Stimulated activated CD4-positive, alpha-beta T cell treated with anti-CD3 and anti-CD28 coated beads, Interleukin-15, amount 100 ng/mL, for 24 hours (primary cell): ENCODE data around the gene NSG1.

Source experiments
- DNase-seq: peaks from one replicate; pipeline ENCODE4 v3.0.0-alpha.2; 2020

NSG1 gene, protein sequence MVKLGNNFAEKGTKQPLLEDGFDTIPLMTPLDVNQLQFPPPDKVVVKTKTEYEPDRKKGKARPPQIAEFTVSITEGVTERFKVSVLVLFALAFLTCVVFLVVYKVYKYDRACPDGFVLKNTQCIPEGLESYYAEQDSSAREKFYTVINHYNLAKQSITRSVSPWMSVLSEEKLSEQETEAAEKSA

DNA sequence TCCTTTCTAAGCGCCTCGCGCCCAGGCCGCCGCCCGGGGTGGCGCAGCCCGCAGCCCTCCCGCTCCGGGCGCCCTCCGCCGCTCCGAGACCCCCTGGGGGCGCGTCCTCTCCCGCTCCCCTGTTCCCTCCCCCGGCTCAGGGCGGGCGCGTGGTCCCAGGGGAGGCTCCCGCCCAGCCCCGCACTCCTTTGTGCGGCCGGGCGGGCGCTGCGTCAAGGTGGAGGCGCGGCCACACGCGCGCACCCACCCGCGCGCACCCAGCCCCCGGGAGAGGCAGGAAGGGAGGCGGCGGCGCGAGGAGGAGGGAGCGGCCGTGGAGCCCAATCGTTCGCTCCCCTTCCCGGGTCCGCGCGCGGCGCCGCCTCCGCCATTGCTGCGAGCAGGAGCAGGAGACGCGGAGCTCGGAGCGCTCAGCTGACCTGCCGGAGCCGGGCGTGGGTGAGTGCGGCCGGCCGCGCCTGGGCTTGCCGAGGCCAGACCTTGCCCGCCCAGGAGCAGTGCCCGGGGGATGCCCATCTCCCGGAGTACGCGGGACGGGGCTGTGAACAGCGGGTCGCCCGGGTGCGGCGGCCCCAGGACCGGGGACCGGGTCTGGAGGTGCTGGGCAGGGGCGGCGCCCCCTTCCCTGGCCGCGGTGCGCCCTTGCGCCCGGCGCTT lies at the start of gene NSG1:
Gene NSG1, plus strand, starts transcription at position 367 of the 657 bp plus-strand sequence. CDS start 528 bp downstream, outside the sequence.
- peak; percentile 56 for DNase-seq

DNA sequence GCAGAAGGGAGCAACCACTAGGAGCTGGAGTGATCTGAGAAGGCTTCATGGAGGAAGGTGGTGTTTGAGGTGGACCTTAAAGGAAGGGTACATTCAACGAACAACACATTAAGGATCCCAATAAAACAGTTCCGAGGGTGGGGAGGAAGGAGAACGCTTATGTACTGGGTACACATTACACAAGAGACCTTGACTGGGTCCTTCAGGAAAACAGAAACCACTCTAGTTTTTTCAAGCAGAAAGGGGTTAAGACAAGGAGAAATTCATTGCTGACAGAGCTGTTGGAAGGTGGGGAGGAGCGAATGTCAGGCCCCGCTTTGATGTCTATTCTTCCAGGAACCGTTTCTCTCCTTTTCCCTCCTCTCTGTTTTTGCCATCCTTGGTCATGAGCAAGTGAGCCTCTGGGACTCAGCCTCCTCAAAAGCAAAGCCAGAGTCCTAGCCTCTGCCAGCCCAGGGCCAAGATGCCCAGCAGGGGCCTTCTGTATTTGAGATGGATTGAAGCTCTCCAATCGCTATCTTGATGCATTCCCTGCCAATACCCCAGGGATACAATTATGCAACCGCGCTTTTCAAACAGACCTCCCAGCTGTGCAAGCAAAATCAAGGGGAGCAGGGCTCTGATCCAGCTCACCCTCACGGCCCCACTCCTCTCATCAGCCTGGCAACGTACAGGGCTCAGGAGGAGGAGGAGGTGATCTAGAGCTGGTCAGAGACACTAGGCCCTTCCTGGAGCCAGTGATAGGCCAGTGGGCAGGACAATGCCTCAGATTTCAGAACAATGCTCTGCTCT lies 48.5 kb upstream of the NSG1 start:
- DNase-seq: no peak

DNA sequence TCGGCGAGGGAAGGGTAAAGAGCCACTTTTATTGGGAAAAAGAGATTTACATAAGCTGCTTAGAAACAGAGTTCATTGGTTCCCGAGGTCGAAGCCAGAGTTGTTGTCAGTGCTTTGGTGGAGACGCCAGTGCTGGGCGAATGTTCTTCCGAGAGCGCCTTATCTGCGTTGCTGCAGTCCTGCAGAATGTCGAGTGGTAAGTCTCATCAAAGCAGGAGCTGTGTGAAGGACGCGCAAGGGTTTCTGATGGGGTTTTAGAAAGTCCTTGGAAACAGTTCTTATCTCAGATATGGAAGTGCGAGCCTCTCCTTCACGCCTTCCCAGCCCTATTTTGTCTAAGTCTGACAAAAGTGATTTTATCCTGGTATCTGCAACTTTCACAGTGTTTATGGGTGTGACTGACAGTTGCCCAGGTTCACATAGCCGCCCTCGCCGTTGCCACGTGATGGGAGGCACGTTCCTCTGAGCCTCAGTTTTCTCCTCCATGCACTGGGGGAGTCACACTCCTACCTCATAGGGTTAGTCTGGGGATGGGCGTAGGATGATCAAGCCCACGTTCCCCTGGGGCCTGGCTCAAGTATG lies 47.3 kb upstream of the NSG1 start:
- no peak for DNase-seq

DNA sequence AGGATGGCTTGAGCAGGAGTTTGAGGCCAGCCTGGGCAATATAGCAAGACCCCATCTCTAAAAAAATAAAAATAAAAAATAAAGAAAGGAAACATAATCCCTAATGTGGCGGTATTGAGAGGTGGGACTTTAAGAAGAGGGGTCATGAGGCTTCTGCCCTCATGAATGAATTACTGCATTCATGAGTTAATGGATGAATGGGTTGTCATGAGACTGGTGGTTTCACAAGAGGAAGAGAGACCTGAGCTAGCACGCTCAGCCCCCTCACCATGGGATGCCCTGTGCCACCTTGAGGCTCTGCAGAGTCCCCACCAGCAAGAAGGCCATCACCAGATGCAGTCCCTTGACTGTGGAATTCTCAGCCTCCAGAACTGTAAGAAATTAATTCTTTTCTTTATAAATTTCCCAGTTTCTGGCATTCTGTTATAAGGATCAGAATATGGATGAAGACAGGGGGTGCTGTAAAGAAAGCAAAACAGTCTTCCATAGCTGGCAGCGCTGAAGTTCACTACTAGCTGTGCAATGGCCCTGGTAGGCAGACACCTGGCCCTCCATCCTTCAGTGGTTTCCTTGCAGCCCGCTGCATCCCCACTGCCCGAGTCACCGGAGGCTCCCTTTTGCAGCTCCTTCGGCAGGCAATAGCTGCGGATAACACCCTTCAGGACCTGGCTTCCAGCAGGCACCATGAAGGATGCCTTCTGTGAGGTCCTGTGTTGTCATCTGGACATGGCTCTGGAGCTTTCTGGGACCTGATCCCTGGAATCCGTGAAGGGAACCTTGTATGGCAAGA lies 44.8 kb upstream of the NSG1 start:
- no peak for DNase-seq

DNA sequence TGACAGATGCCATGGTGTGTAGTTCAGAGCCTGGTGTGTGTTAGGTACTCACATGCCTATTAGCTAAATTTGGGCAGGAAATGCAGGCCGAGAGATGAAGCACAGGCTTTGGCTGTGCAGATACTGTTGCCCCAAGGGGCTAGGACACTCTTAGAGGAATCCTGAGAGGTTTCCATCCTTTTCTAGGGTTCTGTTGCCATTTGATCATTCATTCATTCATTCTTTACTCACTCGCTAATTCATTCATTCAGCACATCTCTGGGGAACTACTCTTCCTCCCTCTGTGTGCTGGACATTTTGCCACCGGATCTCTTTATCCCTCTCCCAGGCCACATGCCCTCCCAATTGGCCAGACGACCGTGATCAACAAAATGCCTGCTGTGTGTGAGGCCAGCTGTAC lies 43.9 kb upstream of the NSG1 start:
- no peak for DNase-seq

DNA sequence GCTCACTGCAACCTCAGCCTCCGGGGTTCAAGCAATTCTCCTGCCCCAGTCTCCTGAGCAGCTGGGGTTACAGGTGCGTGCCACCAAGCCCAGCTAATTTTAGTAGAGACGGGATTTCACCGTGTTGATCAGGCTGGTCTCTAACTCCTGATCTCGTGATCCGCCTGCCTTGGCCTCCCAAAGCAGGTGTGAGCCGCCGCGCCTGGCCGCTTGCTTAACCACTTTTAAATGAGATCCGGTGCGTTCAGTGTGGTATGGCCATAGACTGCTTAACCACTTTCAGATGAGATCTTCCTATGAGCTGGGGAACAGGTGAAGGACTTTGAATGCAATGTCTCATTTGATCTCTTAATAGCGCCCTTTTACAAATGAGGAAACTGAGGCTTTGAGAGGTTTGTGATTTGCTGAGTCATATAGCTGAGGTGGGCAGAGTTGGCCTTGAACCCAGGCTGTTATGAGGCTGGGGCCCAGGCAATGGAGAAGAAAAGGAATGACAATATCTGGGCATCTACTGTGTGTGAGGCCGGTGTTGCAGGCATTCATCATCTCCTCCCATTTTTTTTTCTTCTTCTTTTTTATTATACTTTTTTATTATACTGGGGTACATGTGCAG lies 41.9 kb upstream of the NSG1 start:
- no peak for DNase-seq

DNA sequence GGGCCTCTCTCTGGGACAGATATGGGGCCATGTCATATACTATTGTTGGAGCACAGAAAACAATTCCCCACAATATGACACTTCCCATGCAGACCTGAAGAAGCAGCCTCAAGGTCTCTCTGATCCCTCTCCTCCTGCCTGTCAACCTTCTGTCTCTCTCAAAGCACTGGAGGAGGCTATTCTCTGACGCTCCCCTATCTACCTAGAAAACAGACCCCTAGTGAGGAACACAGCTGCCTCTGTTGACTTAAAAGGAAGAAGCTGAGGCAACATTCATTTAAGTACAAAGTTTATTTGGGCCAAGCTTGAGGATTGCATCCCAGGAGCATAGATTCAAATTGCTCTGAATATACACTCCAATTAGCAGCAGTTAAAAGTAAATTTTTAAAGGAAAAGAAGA lies 39.3 kb upstream of the NSG1 start:
- DNase-seq: no peak

DNA sequence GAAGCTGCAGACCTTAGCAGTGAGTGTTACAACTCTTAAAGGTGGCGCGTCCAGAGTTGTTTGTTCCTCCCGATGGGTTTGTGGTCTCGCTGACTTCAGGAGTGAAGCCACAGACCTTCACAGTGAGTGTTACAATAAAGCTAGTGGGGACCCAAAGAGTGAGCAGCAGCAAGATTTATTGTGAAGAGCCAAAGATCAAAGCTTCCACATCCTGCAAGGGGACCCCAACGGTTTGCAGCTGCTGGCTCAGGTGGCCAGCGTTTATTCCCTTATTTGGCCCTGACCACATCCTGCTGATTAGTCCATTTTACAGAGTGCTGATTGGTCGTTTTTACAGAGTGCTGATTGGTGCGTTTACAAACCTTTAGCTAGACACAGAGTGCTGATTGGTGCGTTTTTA lies 38.3 kb upstream of the NSG1 start:
- peak; percentile 5 for DNase-seq

DNA sequence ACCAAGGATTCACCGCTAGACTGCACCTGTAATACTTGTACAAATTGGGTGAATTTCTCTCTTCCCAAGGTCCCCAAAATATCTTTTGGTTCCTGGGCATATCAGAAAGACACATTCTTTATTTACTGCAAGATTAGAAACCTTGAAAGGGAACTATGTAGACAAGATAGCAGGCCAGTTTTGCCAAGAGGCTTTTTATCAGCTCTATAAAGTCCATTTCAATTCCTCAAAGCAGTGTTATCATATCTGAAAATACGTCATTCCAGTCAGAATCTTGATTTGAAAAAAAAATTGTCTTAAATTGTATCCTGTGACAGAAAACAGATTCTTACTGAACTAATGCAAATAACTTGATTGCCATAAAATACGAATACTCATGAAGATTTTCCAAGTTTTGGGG lies 37.0 kb upstream of the NSG1 start:
- no peak for DNase-seq

DNA sequence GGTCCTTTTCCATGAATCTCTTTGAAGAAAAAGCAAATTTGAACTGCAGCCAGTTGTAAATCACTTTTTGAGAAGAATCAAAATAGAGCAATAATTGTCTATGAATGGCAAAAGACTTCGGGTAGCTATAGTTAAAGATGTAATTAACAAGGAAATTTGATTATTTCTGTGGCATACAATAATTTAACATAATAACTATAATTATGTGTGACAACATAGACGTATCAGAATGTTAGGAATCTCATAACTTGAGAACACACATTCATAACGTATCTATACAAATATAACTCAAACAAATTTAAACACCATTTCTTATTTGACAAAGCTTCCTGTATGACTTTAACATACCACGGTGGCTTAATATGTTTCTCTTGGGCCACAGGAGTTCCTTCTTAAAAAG lies 36.0 kb upstream of the NSG1 start:
- no peak for DNase-seq

DNA sequence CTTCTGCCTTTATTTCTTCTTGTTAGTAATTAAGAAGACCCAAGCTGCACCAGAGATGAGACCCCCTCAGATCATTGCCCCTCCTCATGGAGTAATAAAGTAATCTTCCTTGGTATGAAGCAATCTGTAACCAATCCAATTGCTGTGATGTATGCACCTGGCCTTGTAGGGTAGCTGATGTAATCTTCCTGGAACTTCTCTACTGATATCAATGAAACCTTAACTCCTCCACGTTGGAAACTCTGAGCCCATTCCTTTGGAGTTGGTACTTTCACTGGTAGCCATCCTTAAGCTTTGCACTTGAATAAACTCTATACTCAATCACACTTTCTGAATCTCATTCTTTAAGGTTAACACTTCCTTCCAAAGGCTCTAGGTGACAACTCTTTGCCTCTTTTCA lies 31.6 kb upstream of the NSG1 start:
- DNase-seq: no peak

DNA sequence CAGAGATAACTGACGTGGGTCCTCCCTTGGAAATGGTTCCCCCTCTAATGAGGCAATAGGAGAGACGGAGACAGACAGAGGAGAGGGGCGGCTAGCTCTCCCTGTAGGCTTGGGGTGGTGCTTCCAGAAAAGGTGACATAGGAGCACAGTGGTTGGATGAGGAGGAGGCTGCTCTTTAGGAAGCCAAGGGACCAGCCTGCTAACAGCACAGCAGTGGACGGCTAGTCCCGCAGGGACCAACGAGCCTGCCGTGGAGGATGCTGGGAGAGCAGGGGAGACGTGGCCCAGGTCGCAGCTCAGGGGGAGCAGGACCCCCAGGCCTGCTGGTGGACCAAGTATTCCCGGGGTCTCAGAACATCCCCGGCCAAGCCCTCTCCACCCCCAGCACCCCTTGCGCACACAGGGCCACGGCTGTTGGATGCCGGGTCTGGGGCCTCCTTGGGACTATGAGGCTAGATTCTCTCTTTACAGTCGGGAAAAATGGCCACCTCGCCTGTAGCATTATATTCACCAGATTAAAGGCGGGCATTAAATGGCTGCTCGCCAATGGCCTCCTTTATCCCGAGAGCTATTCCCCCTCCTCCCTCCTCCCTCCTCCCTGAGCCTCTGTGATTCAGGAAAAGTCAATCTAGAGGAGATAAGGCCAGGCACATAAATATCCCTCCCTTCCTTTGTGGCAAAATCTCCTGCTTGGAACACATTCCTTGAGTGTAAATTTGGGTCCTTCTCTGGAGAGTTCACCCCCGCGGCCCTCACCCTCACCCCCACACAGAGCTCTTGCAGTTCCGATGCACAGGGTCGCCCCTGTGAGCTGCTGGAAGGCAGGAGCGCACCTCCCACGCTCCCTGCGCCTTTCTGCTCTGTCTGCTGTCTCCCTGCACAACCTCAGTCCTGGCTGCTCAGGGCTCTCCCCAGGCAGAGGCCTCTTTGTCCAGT lies 30.5 kb upstream of the NSG1 start:
- no peak for DNase-seq

DNA sequence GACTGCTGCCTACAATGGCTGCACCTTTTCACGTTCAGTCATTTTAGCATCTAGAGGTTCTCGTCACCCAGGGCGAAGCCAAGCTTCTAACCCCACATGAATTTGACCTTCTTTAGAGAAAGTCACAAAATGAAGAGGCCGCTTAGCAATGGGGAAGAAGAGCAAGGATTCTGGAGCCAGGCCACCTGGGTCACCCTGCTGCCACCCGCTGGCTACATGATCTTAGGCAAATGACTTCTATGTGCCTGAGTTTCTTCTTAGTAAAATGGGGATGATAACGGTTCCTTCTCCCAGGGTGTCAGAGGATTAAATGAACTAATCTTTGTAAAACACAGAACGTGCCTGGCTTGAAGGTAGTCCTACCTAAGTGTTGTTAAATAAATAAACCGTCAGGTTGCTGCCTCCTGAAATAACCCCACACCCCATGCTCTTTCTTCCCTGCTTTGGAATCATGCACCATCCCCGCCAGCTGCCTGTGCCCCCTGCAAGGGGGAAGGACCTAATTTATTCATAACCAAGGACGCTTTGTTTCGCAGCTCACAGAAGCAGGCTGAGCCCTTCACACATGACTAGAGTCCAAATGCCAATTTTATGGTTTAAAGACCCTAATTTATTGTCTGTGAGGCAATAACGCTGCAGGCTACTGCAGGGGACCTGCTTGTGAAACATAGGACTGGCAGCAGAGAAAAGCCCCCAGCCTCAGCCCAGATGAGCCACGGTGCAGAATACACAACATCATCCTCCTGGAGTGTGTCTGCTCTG lies 28.6 kb upstream of the NSG1 start:
- DNase-seq: no peak

DNA sequence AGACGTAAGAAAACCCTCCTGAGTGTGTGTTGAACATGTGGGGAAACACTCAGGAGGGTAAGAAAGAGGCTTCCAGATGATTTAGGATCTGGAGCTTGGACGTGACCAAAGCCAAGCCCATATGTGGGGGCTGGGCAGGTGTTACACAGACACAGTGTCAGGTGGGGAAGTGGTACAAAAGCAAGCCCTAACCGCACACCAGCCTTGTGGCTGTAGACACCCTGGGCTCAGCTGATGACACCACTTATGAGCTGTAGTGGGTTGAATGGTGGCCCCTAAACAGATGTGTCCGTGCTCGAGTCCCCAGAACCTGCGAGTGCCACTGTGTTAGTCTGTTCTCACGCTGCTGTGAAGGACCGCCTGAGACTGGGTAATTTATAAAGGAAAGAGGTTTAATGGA lies 25.0 kb upstream of the NSG1 start:
- DNase-seq: no peak

DNA sequence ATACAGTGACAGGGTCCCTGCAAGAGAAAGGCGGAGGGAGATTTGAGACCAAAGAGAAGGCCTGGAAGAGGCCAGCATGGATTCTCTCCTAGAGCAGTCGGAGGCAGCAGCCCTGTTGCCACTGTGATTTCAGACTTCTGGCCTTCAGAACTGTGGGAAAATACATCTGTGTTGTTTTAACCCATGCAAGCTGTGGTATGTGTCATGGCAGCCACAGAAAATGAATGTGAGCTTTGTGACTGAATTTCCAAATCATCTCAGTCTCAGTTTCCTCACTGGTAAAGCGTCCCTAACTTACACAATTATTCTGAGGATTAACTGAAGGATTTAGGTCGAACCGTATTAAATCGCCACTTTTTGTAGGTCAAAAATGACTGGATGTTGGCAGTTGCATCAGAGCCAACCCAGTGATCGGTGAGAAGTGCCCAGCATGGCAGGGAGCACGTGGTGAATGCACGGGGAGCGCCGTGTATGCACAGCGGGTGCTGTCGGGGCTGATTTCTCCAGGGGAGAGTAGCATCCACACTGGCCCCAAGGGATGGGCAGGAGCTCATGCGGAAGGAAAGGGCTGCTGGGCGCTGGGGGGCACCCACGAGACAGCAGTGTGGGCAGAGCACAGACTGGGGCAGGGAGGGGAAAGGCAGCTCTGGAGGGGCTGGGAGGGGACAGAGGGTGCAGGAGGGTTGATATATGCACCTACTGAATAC lies 23.8 kb upstream of the NSG1 start:
- no peak for DNase-seq

DNA sequence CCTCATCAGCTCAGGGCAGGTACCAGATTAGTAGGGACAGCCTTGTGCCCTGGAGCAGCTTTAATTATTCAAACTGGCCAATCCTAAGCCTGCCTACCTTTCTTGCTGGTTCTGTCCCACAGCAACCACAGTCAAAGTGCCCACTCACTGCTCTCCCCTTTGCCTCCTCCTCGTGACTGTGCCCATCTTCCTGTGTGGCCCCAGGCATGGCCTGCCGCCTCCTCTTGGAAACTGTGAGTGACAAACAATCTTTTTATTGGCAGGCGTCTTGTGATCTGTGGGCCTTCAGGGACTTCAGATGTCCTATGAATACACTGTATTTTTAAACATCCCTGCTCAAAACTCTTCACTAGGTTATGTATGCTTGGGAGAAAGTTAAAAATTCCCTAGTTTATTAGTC lies 22.8 kb upstream of the NSG1 start:
- DNase-seq: no peak

DNA sequence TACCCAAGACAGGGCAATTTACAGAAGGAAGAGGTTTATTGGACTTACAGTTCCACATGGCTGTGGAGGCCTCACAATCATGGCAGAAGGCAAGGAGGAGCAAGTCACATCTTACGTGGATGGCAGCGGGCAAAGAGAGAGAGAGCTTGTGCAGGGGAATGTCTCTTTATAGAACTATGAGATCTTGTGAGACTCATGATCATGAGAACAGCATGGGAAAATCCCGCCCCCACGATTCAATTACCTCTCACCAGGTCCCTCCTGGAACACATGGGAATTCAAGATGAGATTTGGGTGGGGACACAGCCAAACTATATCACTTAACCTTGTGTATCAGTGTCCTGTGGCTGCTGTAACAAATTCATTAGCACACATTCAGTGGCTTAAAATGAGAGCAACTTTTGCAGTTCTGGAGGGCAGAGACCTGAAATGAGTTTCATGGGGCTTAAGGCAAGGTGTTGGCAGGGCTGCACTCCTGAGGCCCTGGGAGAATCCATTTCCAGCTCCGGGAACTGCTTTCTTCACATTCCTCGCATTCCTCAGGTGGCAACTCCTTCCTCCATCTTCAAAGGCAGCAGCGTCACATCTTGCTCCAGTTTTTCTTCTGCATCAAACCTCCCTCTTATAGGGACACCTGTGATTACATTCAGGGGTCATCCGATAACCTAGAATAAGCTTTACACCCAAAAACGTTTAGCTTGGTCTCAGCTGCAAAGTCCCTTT lies 22.3 kb upstream of the NSG1 start:
- no peak for DNase-seq

DNA sequence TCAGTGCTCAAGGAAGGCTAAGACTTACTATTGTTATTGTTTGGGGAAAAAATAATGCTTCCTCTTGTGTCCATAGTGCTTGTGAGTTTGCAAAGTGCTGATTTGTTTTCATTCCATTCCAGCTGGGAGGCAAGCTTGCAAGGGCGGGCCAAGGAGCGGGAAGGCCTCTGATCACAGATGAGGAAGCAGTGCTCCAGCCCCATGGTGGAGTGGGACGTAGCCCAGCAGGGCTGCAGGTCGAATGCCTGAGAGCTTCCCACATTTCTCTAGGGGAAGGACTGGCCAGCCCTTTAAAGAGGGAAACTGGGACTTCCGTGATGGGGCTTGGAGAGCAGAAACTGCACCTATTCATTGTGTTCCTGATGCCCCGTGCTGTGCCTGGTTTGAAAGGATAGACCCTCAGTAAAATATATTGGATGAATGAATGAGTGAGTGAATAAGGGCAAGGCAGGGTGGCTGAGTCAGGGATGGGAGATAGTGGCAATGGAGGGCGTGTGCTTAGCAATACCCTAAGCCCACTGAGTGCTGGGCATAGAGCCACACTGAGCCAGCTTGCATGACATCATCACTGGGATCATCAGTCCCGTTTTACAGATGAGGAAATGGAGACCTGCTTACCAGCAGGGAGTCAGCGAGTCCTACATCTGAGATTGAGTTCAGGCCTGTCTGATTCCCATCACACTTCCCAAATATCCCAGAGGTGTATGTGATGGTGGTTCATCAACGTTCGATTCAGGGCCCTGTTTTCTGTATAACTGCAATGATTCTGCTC lies 17.9 kb upstream of the NSG1 start:
- no peak for DNase-seq
